Measurements from ENCODE around the gene LIMA1.

- TF ChIP-seq, protein P1, sequence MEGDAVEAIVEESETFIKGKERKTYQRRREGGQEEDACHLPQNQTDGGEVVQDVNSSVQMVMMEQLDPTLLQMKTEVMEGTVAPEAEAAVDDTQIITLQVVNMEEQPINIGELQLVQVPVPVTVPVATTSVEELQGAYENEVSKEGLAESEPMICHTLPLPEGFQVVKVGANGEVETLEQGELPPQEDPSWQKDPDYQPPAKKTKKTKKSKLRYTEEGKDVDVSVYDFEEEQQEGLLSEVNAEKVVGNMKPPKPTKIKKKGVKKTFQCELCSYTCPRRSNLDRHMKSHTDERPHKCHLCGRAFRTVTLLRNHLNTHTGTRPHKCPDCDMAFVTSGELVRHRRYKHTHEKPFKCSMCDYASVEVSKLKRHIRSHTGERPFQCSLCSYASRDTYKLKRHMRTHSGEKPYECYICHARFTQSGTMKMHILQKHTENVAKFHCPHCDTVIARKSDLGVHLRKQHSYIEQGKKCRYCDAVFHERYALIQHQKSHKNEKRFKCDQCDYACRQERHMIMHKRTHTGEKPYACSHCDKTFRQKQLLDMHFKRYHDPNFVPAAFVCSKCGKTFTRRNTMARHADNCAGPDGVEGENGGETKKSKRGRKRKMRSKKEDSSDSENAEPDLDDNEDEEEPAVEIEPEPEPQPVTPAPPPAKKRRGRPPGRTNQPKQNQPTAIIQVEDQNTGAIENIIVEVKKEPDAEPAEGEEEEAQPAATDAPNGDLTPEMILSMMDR (conservative IDR thresholded peaks at IDR 0.05; ENCODE audit: low read length) = no peak
- TF ChIP-seq EZH2phosphoT487 (IDR thresholded peaks at IDR 0.05; ENCODE audit: borderline replicate concordance, low read depth, low read length) = no peak
Observed at GRCh38 chr12:50232771-50233209, 50.5 kb downstream of the LIMA1 start.
